Muscle layer of duodenum (tissue), 2 donors: Measurements from ENCODE around the gene KLKB1.
"Not testable (repeated sequence)": the region's sequence is repeated elsewhere in the genome, so short reads cannot be mapped to it uniquely, and the experiment has no call there.

Experiments used
- H3K27ac ChIP-seq: one replicate; pipeline ENCODE4 v1.7.0; 2013; ENCODE audit warnings: mild to moderate bottlenecking, low read length
- H3K27me3 ChIP-seq: one replicate; pipeline ENCODE4 v1.7.0; 2013; ENCODE audit warnings: low read depth, mild to moderate bottlenecking, control low read depth, low read length
- H3K36me3 ChIP-seq, 2 donors: one replicate each; pipeline ENCODE4 v1.7.0; 2013; ENCODE audit warnings: low read length in 2 of 2, control low read depth in 1 of 2, mild to moderate bottlenecking in 1 of 2; ENCODE audit not compliant: insufficient read depth in 2 of 2, control insufficient read depth in 1 of 2
- H3K4me1 ChIP-seq, 2 donors: one replicate each; pipeline ENCODE4 v1.7.0; 2013; ENCODE audit warnings: low read length in 2 of 2, mild to moderate bottlenecking in 2 of 2, control low read depth in 1 of 2, moderate library complexity in 1 of 2; ENCODE audit not compliant: insufficient read depth in 2 of 2, control insufficient read depth in 1 of 2
- H3K4me3 ChIP-seq, 2 donors: one replicate each; pipeline ENCODE4 v1.7.0; 2013; ENCODE audit warnings: low read length in 2 of 2, low read depth in 1 of 2, mild to moderate bottlenecking in 1 of 2
- H3K9me3 ChIP-seq, 2 donors: one replicate each; pipeline ENCODE4 v1.7.0; 2013; ENCODE audit warnings: low read length in 2 of 2, control low read depth in 1 of 2, mild to moderate bottlenecking in 1 of 2; ENCODE audit not compliant: control insufficient read depth in 1 of 2
- donor health status: healthy.

The KLKB1 gene

GRCh38 chr4:186227744-186228513, 622 bp downstream of the KLKB1 start:
- Histone ChIP-seq H3K9me3 (peaks cover 0 to 6% of the 10 kb centered on the region in 2 donors), H3K4me1 (no peaks in the 10 kb centered on the region), H3K27me3 (no peaks in the 10 kb centered on the region), H3K4me3 (peak overlapping the region; percentile 31 to 49), H3K36me3 (no peaks in the 10 kb centered on the region), H3K27ac (no peak overlapping the region)

GRCh38 chr4:186228514-186228894, 1.2 kb downstream of the KLKB1 start:
- H3K27me3 ChIP-seq, result no peaks in the 10 kb centered on the region
- peaks cover 0 to 6% of the 10 kb centered on the region in 2 donors for H3K9me3 ChIP-seq
- peak overlapping the region; percentile 31 to 49 for H3K4me3 ChIP-seq
- H3K27ac ChIP-seq, result no peak overlapping the region
- no peaks in the 10 kb centered on the region for H3K4me1 ChIP-seq
- no peaks in the 10 kb centered on the region for H3K36me3 ChIP-seq

- H3K36me3 ChIP-seq, result peaks cover 0 to 3% of the 10 kb centered on the region in 2 donors
- H3K27me3 ChIP-seq, result no peaks in the 10 kb centered on the region
- H3K4me1 ChIP-seq, result no peaks in the 10 kb centered on the region
- H3K9me3 ChIP-seq, result no peaks in the 10 kb centered on the region
- H3K4me3 ChIP-seq, result no peak overlapping the region
- H3K27ac ChIP-seq, result no peak overlapping the region
Observed at GRCh38 chr4:186234367-186234766, 7.1 kb downstream of the KLKB1 start.

- Histone ChIP-seq H3K27ac (no peak overlapping the region), H3K9me3 (no peaks in the 10 kb centered on the region)
Observed at GRCh38 chr4:186236126-186236525, 8.8 kb downstream of the KLKB1 start.

GRCh38 chr4:186240452-186240847, 13.1 kb downstream of the KLKB1 start:
- Histone ChIP-seq H3K36me3 (peaks cover 0 to 3% of the 10 kb centered on the region in 2 donors), H3K4me1 (no peaks in the 10 kb centered on the region), H3K9me3 (no peaks in the 10 kb centered on the region), H3K4me3 (no peak overlapping the region), H3K27ac (no peak overlapping the region), H3K27me3 (no peaks in the 10 kb centered on the region)

More at GRCh38 chr4:186236126-186236525, 8.8 kb downstream of the KLKB1 start:
- no peaks in the 10 kb centered on the region for H3K4me1 ChIP-seq
- H3K27me3 ChIP-seq, result no peaks in the 10 kb centered on the region
- peaks cover 0 to 3% of the 10 kb centered on the region in 2 donors for H3K36me3 ChIP-seq
- no peak overlapping the region for H3K4me3 ChIP-seq

GRCh38 chr4:186240848-186241491, 13.7 kb downstream of the KLKB1 start:
- H3K27me3 ChIP-seq, result no peaks in the 10 kb centered on the region
- no peaks in the 10 kb centered on the region for H3K4me1 ChIP-seq
- H3K4me3 ChIP-seq, result no peak overlapping the region
- H3K27ac ChIP-seq, result no peak overlapping the region
- no peaks in the 10 kb centered on the region for H3K9me3 ChIP-seq
- H3K36me3 ChIP-seq, result peaks cover 0 to 3% of the 10 kb centered on the region in 2 donors

- no peaks in the 10 kb centered on the region for H3K4me1 ChIP-seq
- H3K27ac ChIP-seq, result no peak overlapping the region
- H3K27me3 ChIP-seq, result no peaks in the 10 kb centered on the region
- H3K9me3 ChIP-seq, result no peaks in the 10 kb centered on the region
- peaks cover 0 to 3% of the 10 kb centered on the region in 2 donors for H3K36me3 ChIP-seq
- no peak overlapping the region for H3K4me3 ChIP-seq
Observed at GRCh38 chr4:186241616-186242015, 14.3 kb downstream of the KLKB1 start.

GRCh38 chr4:186242031-186242430, 14.7 kb downstream of the KLKB1 start:
- H3K4me1 ChIP-seq, H3K27ac ChIP-seq, H3K27me3 ChIP-seq, H3K4me3 ChIP-seq, H3K36me3 ChIP-seq, H3K9me3 ChIP-seq: not testable (repeated sequence)

- H3K9me3 ChIP-seq, result no peaks in the 10 kb centered on the region
- no peaks in the 10 kb centered on the region for H3K4me1 ChIP-seq
- no peak overlapping the region for H3K27ac ChIP-seq
- no peaks in the 10 kb centered on the region for H3K27me3 ChIP-seq
- H3K4me3 ChIP-seq, result no peak overlapping the region
- H3K36me3 ChIP-seq, result peaks cover 0 to under 1% of the 10 kb centered on the region in 2 donors
Observed at GRCh38 chr4:186243331-186243730, 16.0 kb downstream of the KLKB1 start.

GRCh38 chr4:186244835-186245234, 17.5 kb downstream of the KLKB1 start:
- no peaks in the 10 kb centered on the region for H3K4me1 ChIP-seq
- H3K36me3 ChIP-seq, result no peaks in the 10 kb centered on the region
- H3K9me3 ChIP-seq, result no peaks in the 10 kb centered on the region
- no peak overlapping the region for H3K27ac ChIP-seq
- H3K4me3 ChIP-seq, result no peak overlapping the region
- no peaks in the 10 kb centered on the region for H3K27me3 ChIP-seq

- not testable (repeated sequence) for H3K36me3 ChIP-seq, H3K9me3 ChIP-seq, H3K4me1 ChIP-seq, H3K4me3 ChIP-seq, H3K27ac ChIP-seq, H3K27me3 ChIP-seq
Observed at GRCh38 chr4:186247062-186247752, 19.9 kb downstream of the KLKB1 start.
